HG02798 (cell line): ENCODE data around the gene ADAMTS6.

ENCODE experiments used
- ATAC-seq: cut with Tn5 transposase; IDR thresholded peaks from one replicate; pipeline ENCODE4 v1.9.1; 2021; ENCODE audit warnings: mild to moderate bottlenecking; ENCODE audit not compliant: unreplicated experiment, poor library complexity

The ADAMTS6 gene

GRCh38 chr5:65474130-65474711 is 7.5 kb downstream of the ADAMTS6 start:
- no peak for ATAC-seq

- ATAC-seq: no peak
These were observed 13.1 kb downstream of the ADAMTS6 start for GRCh38 chr5:65468633-65469032.

- ATAC-seq: no peak
These were observed 19.5 kb downstream of the ADAMTS6 start for GRCh38 chr5:65462139-65462705.

- ATAC-seq: no peak
These were observed 20.2 kb downstream of the ADAMTS6 start for GRCh38 chr5:65461490-65461889.

- no peak for ATAC-seq
These were observed 21.7 kb downstream of the ADAMTS6 start for GRCh38 chr5:65459995-65460394.

- no peak for ATAC-seq
These were observed 26.7 kb downstream of the ADAMTS6 start for GRCh38 chr5:65455064-65455463.

- ATAC-seq: no peak
These were observed 30.3 kb downstream of the ADAMTS6 start for GRCh38 chr5:65451436-65451835.

- ATAC-seq: no peak
These were observed 35.0 kb downstream of the ADAMTS6 start for GRCh38 chr5:65446682-65447081.

- ATAC-seq: no peak
These were observed 39.9 kb downstream of the ADAMTS6 start for GRCh38 chr5:65441800-65442199.

GRCh38 chr5:65440456-65440855 is 41.3 kb downstream of the ADAMTS6 start:
- ATAC-seq: no peak

GRCh38 chr5:65434122-65434521 is 47.6 kb downstream of the ADAMTS6 start:
- ATAC-seq: no peak

GRCh38 chr5:65426656-65427055 is 55.1 kb downstream of the ADAMTS6 start:
- no peak for ATAC-seq

- no peak for ATAC-seq
These were observed 58.1 kb downstream of the ADAMTS6 start for GRCh38 chr5:65423623-65424022.

- no peak for ATAC-seq
These were observed 63.1 kb downstream of the ADAMTS6 start for GRCh38 chr5:65418661-65419060.

- ATAC-seq: no peak
These were observed 67.9 kb downstream of the ADAMTS6 start for GRCh38 chr5:65413822-65414221.

- ATAC-seq: no peak
These were observed 68.9 kb downstream of the ADAMTS6 start for GRCh38 chr5:65412842-65413241.

- no peak for ATAC-seq
These were observed 70.4 kb downstream of the ADAMTS6 start for GRCh38 chr5:65411356-65411755.

- ATAC-seq: no peak
These were observed 86.1 kb downstream of the ADAMTS6 start for GRCh38 chr5:65395526-65396155.

GRCh38 chr5:65394087-65394486 is 87.6 kb downstream of the ADAMTS6 start:
- no peak for ATAC-seq

- no peak for ATAC-seq
These were observed 90.1 kb downstream of the ADAMTS6 start for GRCh38 chr5:65391591-65391990.

GRCh38 chr5:65390208-65390607 is 91.5 kb downstream of the ADAMTS6 start:
- ATAC-seq: no peak

GRCh38 chr5:65383859-65384258 is 97.9 kb downstream of the ADAMTS6 start:
- no peak for ATAC-seq
